Urinary bladder (tissue), 4 donors: Measurements from ENCODE around the gene MAP2K5. TPM values are rescaled to one million over a fixed set of nuclear protein-coding genes. Genes with fewer than 3 reads are reported as not detected.

Experiments
- DNase-seq: peaks from one replicate; pipeline ENCODE4 v3.0.0-alpha.2; 2015; ENCODE audit errors: extremely low spot score
- H3K27ac ChIP-seq: one replicate; pipeline ENCODE4 v1.5.1; 2013; ENCODE audit warnings: low read depth, mild to moderate bottlenecking, moderate library complexity
- H3K36me3 ChIP-seq: one replicate; pipeline ENCODE4 v1.6.1; 2013; ENCODE audit warnings: mild to moderate bottlenecking, moderate library complexity; ENCODE audit not compliant: insufficient read depth
- H3K4me1 ChIP-seq: one replicate; pipeline ENCODE4 v1.6.1; 2013; ENCODE audit warnings: mild to moderate bottlenecking, moderate library complexity; ENCODE audit not compliant: insufficient read depth
- H3K4me3 ChIP-seq: one replicate; pipeline ENCODE4 v1.5.1; 2013; ENCODE audit warnings: low read depth, low read length
- WGBS: extraction: QIAGEN DNeasy Blood & Tissue Kit; methylation state at CpG from one replicate; pipeline ENCODE4 v1.1.7; 2013; 5-methylcytosine and 5-hydroxymethylcytosine counted together
- polyA plus RNA-seq: library from polyadenylated mRNA; stranded (reverse); fragments of 200-250 nt; gene quantifications from one replicate; pipeline ENCODE4 v1.2.3, GENCODE V29; 2013
- total RNA-seq: library from RNA; depleted of rRNA; stranded (reverse); fragments of >200 nt; gene quantifications from one replicate; pipeline ENCODE4 v1.2.3, GENCODE V29; 2014
- donor health status: healthy with polysubstance abuse.
- donor health status: healthy.

Gene MAP2K5
- total and polyA plus RNA-seq, 2 donors = 15.4 to 17.3 TPM

DNA sequence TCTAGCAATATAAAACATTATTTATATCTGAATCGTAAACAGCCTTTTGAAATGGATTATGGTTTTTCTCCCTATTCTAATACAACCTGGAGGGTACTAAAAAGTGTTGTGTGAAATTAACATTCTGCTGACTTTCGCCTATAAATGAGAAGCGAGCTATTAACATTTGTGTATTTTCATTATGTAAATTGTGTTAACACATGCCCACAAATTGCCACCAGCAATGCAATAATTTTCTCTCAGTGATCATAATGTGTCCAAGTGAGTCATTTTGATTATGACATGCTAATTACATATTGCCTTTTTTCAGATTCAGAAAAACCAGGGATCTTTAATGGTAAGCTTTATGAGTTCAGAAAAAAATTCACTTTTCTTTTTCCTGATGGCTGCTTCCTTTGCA is 205.4 kb downstream of the MAP2K5 start:
- Histone ChIP-seq H3K4me1 (no peaks in the 10 kb centered on the region), H3K4me3 (no peak overlapping the region), H3K36me3 (no peaks in the 10 kb centered on the region), H3K27ac (no peak overlapping the region)
- DNase-seq = no peak
- WGBS = 89% methylated on average over 3 of the region's 3 CpGs

- Histone ChIP-seq H3K4me3 (no peak overlapping the region), H3K36me3 (no peaks in the 10 kb centered on the region), H3K4me1 (no peaks in the 10 kb centered on the region), H3K27ac (no peak overlapping the region)
- 84% methylated on average over 4 of the region's 4 CpGs for WGBS
- DNase-seq = no peak
Observed at GRCh38 chr15:67750371-67750770, 207.9 kb downstream of the MAP2K5 start.

GRCh38 chr15:67753891-67754290 is 211.4 kb downstream of the MAP2K5 start:
- H3K4me3 ChIP-seq = no peak overlapping the region
- WGBS = 90% methylated on average over 3 of the region's 3 CpGs
- H3K4me1 ChIP-seq = no peaks in the 10 kb centered on the region
- H3K36me3 ChIP-seq = no peaks in the 10 kb centered on the region
- no peak for DNase-seq
- no peak overlapping the region for H3K27ac ChIP-seq

DNA sequence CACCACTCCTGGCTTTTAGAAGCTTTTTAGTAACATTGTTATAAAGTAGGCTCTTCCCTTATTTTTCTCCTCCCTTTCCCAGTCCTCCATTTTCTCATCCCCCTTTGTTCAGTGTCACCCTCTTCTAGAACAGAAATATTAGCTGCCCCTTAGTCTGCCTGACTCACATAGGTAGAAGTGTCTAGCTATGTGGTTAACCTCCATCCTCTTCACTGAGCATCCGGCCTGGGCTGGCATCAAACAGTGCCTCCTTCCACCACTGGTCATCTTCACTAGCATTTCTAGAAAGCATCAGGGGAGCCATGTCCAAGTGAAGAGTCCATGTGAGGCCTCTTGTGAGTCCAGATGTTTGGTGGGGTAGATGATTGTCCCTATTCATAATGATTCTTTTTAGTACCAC is 212.8 kb downstream of the MAP2K5 start:
- H3K4me1 ChIP-seq = no peaks in the 10 kb centered on the region
- WGBS = 84% methylated on average over 1 of the region's 1 CpG
- no peaks in the 10 kb centered on the region for H3K36me3 ChIP-seq
- no peak overlapping the region for H3K27ac ChIP-seq
- no peak overlapping the region for H3K4me3 ChIP-seq
- DNase-seq = no peak

DNA sequence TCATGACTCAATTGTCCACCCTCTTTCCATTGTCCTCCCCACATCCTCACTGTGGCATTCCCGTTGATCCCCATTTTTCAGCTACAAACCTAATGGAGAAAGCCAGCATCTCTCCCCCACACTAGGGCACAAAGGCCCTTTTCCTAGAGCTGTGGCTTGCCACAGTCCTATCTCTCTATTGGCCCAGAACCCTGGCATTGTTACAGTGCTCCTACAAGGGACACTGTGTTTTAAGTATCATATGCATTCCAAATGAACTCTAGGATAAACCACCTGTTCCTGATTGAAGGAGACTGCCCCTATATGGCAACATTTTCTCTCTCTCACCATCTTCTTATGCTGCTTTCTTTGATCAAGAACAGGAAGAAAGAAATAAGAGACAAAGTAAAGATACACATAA is 213.4 kb downstream of the MAP2K5 start:
- no peak for DNase-seq
- H3K4me1 ChIP-seq = no peaks in the 10 kb centered on the region
- H3K36me3 ChIP-seq = no peaks in the 10 kb centered on the region
- no peak overlapping the region for H3K27ac ChIP-seq
- 72% methylated on average over 1 of the region's 1 CpG for WGBS
- no peak overlapping the region for H3K4me3 ChIP-seq

- Histone ChIP-seq H3K36me3 (no peaks in the 10 kb centered on the region), H3K4me3 (no peak overlapping the region), H3K4me1 (no peaks in the 10 kb centered on the region), H3K27ac (no peak overlapping the region)
- no peak for DNase-seq
- WGBS = 94% methylated on average over 7 of the region's 7 CpGs
Observed at GRCh38 chr15:67758619-67759300, 216.3 kb downstream of the MAP2K5 start.

GRCh38 chr15:67760901-67761300 is 218.4 kb downstream of the MAP2K5 start:
- H3K4me3 ChIP-seq = no peak overlapping the region
- no peaks in the 10 kb centered on the region for H3K4me1 ChIP-seq
- no peak for DNase-seq
- H3K27ac ChIP-seq = no peak overlapping the region
- WGBS = 73% methylated on average over 6 of the region's 6 CpGs
- H3K36me3 ChIP-seq = no peaks in the 10 kb centered on the region

DNA sequence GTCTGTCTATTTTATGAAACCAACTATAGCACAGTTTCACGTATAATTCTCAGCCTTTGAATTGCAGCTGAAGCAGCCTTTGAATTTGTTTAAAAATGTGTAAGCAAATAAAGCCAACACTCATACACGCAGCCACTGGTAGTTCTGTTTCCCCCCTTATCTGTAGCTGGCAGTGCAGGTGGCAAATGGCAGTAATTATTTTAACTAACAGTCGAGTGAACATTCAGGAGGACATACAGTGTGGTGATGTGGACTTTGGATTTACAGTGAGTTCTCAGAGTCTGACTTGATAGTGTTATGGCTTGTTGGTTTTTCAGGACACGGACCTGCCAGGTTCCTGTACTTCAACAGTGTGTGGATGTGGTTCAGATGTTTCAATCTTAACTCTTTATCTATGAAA is 218.8 kb downstream of the MAP2K5 start:
- Histone ChIP-seq H3K4me1 (no peaks in the 10 kb centered on the region), H3K36me3 (no peaks in the 10 kb centered on the region), H3K4me3 (no peak overlapping the region), H3K27ac (no peak overlapping the region)
- DNase-seq = no peak
- WGBS = 75% methylated on average over 4 of the region's 4 CpGs

GRCh38 chr15:67762610-67763368 is 220.3 kb downstream of the MAP2K5 start:
- no peak for DNase-seq
- 56% methylated on average over 7 of the region's 7 CpGs for WGBS
- Histone ChIP-seq H3K4me1 (no peaks in the 10 kb centered on the region), H3K36me3 (no peaks in the 10 kb centered on the region), H3K27ac (no peak overlapping the region), H3K4me3 (no peak overlapping the region)

- Histone ChIP-seq H3K4me1 (no peaks in the 10 kb centered on the region), H3K27ac (no peak overlapping the region), H3K4me3 (no peak overlapping the region), H3K36me3 (no peaks in the 10 kb centered on the region)
- DNase-seq = no peak
- WGBS = 87% methylated on average over 2 of the region's 2 CpGs
Observed at GRCh38 chr15:67765701-67766100, 223.2 kb downstream of the MAP2K5 start.

DNA sequence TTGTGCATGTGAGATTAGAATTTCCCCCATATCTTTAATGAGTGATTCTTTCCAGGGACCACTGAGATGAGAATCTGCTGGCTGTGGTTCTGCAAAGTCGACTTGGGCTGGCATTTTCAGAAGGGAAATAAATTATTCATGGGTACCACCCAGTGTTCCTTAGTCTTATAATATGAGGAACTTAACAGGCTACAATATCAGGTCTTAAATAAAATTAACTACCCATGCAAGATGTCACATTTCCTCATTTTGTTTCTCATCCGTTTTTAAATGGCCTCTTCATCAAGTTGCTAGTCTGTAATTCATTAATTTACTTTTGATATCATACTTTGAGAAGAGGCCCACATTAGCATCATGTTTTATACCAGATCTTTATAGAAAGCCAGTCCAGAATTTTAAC is 224.5 kb downstream of the MAP2K5 start:
- H3K27ac ChIP-seq = no peak overlapping the region
- 62% methylated on average over 2 of the region's 2 CpGs for WGBS

GRCh38 chr15:67768313-67768977 is 225.9 kb downstream of the MAP2K5 start:
- WGBS = 89% methylated on average over 7 of the region's 7 CpGs
- Histone ChIP-seq H3K4me3 (no peak overlapping the region), H3K27ac (no peak overlapping the region)

More for the DNA sequence above, 224.5 kb downstream of the MAP2K5 start:
- Histone ChIP-seq H3K36me3 (no peaks in the 10 kb centered on the region), H3K4me3 (no peak overlapping the region), H3K4me1 (no peaks in the 10 kb centered on the region)
- no peak for DNase-seq

GRCh38 chr15:67769497-67770357 is 227.2 kb downstream of the MAP2K5 start:
- WGBS = 69% methylated on average over 13 of the region's 13 CpGs
- Histone ChIP-seq H3K36me3 (no peaks in the 10 kb centered on the region), H3K4me3 (no peak overlapping the region), H3K4me1 (no peaks in the 10 kb centered on the region), H3K27ac (no peak overlapping the region)
- no peak for DNase-seq

More at GRCh38 chr15:67768313-67768977, 225.9 kb downstream of the MAP2K5 start:
- Histone ChIP-seq H3K36me3 (no peaks in the 10 kb centered on the region), H3K4me1 (no peaks in the 10 kb centered on the region)
- DNase-seq = no peak
